CD4-positive, alpha-beta T cell treated with Interleukin-12 subunit alpha and Interleukin-12 subunit beta, for 1 hour (primary cell): Measurements from ENCODE around the gene NXPH3.
A peak's percentile ranks its signal among the peaks of the same experiment; 100 is the strongest.
"Not testable (repeated sequence)": the region's sequence is repeated elsewhere in the genome, so short reads cannot be mapped to it uniquely, and the experiment has no call there.

Experiments
- DNase-seq: peaks from one replicate; pipeline ENCODE4 v3.0.0-alpha.2; 2020

Gene NXPH3

GRCh38 chr17:49555495-49556222 is 20.0 kb upstream of the NXPH3 start:
- no peak for DNase-seq

GRCh38 chr17:49556223-49556943 is 19.3 kb upstream of the NXPH3 start:
- DNase-seq: peak; percentile 85

GRCh38 chr17:49557312-49558024 is 18.2 kb upstream of the NXPH3 start:
- peak; percentile 49 for DNase-seq

GRCh38 chr17:49564638-49565037 is 11.0 kb upstream of the NXPH3 start:
- no peak for DNase-seq

GRCh38 chr17:49565948-49566491 is 9.7 kb upstream of the NXPH3 start:
- no peak for DNase-seq

GRCh38 chr17:49566668-49567071 is 9.0 kb upstream of the NXPH3 start:
- no peak for DNase-seq

- DNase-seq: no peak
Measured at GRCh38 chr17:49567104-49567521, 8.6 kb upstream of the NXPH3 start.

- peak; percentile 84 for DNase-seq
Measured at GRCh38 chr17:49567871-49568694, 7.6 kb upstream of the NXPH3 start.

GRCh38 chr17:49568695-49569047 is 7.0 kb upstream of the NXPH3 start:
- not testable (repeated sequence) for DNase-seq

GRCh38 chr17:49570540-49571242 is 5.0 kb upstream of the NXPH3 start:
- no peak for DNase-seq

GRCh38 chr17:49571283-49571682 is 4.4 kb upstream of the NXPH3 start:
- DNase-seq: no peak

GRCh38 chr17:49571764-49572163 is 3.9 kb upstream of the NXPH3 start:
- DNase-seq: no peak

GRCh38 chr17:49572226-49572625 is 3.4 kb upstream of the NXPH3 start:
- no peak for DNase-seq

- no peak for DNase-seq
Measured at GRCh38 chr17:49572806-49573420, 2.8 kb upstream of the NXPH3 start.

GRCh38 chr17:49573510-49574322 is 2.0 kb upstream of the NXPH3 start:
- no peak for DNase-seq

GRCh38 chr17:49574323-49574781 is 1.3 kb upstream of the NXPH3 start:
- no peak for DNase-seq

GRCh38 chr17:49574945-49575678 is 559 bp upstream of the NXPH3 start:
- DNase-seq: no peak

- DNase-seq: no peak
Measured at GRCh38 chr17:49576088-49576916, 631 bp downstream of the NXPH3 start.
